Esophagus mucosa (tissue), 1 donor: ENCODE measurements around the gene PMFBP1. TPM values are rescaled to one million over a fixed set of nuclear protein-coding genes. Genes with fewer than 3 reads are reported as not detected.
A peak's percentile ranks its signal among the peaks of the same experiment; 100 is the strongest.
"Not testable (repeated sequence)": the region's sequence is repeated elsewhere in the genome, so short reads cannot be mapped to it uniquely, and the experiment has no call there.

Experiments
- ATAC-seq: fragments of 200-7000 bp; cut with Tn5 transposase; one replicate; pipeline ENCODE4 v1.9.1; 2020
- total RNA-seq: library from RNA; stranded (reverse); gene quantifications from one replicate; pipeline ENCODE4 v1.2.4, GENCODE V29; 2023
- donor health status: DM: yes; HTN: yes; CAD: no.

PMFBP1 gene
- total RNA-seq, 1 donor from 2014 or later: 2.0 TPM

- ATAC-seq: no peak
Measured at GRCh38 chr16:72098936-72099335, 73.0 kb downstream of the PMFBP1 start.

- peak; percentile 5 for ATAC-seq
Measured at GRCh38 chr16:72094266-72094610, 77.7 kb downstream of the PMFBP1 start.

- ATAC-seq: peak; percentile 100
Measured at GRCh38 chr16:72093448-72094265, 78.3 kb downstream of the PMFBP1 start, which contains the start of the genes DHX38 and TXNL4B. Gene DHX38 (plus strand): TSS chr16:72093847. CDS start chr16:72096158, 2,311 bp downstream. Gene TXNL4B (minus strand): TSS chr16:72093620. CDS start chr16:72090749, 2,871 bp downstream.

DNA sequence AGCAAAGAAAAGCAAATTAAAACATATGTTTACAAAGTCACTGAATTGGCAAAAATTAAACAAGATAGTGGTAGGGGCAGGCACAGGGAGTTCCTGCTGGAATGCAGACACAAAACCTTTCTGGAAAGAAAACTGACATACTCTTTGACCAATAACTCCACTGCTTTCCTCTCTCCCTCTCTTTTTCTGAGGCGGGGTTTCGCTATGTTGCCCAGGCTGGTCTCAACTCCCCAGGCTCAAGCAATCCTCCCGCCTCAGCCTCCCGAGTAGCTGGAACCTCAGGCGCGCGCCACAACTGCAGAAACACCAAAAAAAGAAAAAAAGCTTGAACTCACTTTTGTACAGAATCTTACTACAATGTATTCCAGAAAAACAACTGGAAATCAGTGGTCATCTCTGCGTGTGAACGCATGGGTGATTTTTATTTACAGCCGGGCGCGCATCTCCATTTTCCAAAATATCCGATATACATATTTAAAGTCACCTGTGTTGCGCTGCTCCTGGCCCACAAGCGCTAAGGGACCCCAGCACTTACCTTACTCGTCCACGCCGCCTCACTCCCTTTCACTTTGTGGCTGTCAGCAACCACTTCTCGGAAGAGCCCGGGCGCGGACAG, 79.0 kb downstream of the PMFBP1 start:
- ATAC-seq: peak; percentile 30

DNA sequence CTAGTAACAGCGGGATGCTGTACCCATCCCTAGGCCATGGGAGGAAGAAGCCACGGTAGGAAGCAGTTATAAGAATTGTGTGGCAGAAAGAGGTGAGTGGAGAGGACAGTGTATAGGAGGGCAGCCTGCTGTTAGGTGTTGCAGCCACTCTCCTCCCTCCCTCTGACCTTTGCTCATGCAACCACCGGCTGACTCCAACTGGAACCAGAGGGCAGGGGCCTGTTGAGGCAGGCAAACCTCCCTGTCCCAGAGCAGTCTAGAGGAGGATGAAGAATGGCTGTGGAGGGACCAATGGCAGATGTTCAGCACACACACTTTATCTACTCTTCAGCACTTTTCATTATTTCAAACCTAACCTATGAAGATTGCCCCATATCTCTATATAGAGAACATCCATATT, 80.7 kb downstream of the PMFBP1 start:
- no peak for ATAC-seq

DNA sequence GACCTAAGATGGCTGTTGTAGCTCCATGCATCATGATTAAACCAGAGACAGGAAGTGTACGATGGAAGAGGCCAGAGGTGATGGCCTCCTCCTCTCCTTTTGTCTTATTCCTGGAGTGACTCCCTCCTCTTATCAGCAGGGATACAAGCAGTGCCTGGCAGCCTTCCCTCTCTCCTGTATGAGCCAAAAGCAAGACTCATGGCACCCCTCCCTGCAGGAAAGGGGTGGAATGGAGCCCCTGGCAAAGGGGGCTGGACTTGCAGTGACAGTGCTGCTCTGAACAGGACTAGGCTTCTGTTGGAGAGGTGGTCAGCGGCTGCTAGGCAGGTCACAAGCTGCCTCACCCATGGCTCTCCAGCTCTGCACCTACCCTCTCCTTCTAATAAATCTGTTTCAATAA, 87.0 kb downstream of the PMFBP1 start:
- ATAC-seq: no peak

DNA sequence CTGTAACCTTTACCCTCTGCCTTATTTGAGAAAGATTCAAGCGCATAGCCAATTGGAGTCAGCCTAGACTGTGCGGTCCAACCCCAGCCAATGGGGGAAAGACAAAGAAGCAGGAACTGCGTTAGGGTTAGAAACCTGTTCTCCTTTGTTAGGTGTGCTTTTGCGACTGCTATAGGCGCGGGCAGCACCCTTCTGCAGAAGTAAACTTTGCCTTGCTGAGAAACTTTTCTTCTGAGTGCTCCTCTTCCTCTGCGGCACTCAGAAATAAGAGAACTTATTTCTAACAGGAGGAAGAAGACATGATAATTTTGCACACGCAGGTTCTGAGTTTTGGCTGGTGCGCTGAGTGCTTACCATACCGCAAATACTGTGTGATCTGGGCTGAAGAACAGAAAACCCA, 87.5 kb downstream of the PMFBP1 start:
- ATAC-seq: no peak

DNA sequence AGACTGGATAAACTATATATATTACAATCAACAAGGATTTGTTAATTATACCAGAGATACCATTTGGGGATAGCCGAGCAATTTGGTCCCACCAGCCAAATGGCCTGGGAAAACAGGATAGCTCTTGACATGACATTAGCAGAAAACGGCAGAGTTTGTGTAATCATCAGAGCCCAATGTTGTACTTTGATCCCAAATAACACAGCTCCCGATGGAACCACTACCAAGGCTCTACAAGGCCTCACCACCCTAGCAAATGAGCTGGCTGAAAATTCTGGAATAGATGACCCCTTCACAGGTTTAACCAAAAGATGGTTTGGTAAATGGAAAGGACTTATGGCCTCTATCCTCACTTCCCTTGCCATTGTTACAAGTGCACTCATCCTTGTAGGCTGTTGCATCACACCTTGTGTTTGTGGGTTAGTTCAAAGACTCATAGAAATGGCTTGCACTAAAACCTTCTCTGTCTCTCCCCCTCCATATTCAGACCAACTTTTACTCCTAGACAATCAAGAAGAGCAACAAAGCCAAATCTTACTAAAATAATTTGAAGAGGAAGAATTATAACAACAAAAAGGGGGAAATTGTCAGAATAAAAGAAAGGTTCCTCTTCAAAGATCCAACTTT, 88.1 kb downstream of the PMFBP1 start:
- ATAC-seq: no peak

GRCh38 chr16:72076991-72077706, 94.8 kb downstream of the PMFBP1 start:
- ATAC-seq: not testable (repeated sequence)

DNA sequence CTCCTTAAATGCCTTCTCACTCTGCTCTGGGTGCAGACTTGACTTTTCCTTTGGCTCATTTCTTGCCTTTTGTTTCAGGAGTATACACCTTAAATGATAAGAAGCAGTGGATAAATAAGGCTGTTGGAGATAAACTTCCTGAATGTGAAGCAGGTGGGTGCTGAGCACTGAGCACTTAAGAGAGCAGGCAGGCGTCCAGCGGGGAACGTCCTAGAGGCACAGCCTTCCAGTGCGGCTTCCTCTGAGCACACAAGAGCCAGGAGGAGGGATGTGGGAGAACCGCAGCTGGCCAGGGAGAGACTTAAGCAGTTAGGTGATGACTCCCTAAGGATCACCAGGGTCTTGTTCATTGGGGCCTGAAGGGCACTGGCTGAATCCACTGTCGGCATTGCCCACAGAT, 96.9 kb downstream of the PMFBP1 start:
- not testable (repeated sequence) for ATAC-seq

GRCh38 chr16:72073560-72074230, 98.3 kb downstream of the PMFBP1 start:
- no peak for ATAC-seq

DNA sequence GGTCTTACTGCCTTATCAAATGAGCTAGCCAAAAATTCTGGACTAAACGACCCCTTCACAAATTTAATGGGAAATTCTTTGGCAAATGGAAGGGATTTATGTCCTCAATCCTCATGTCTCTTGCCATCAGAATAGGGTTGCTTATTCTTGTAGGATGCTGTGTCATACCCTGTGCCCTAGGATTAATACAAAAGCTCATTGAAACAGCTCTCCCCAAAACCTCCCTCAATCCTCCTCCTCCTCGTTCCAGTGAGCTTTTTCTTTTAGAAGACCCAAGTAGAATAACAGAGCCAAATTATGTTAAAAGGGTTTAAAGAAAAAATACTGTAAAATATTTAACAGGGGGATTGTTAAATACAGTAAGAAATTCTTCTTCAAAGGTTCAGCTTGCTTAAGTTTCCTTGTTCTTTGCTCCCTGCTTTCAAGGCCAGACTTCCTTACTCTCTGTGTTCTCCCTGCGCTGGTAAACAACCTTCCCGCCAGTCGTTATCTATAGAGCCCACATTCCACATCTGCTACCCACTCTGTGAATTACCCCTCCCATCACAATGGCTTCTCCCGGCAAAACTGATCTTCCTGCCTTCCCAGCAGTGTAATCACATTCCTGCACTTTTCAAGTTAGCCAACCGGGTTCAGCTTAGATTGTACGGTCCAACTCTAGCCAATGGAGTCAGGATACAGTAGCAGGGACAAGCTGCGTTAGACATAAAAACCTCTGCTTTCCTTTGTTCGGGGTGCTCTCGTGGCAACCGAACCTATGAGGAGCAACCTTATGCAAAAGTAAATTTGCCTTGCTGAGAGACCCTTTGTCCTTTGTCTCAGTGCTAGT, 99.2 kb downstream of the PMFBP1 start:
- ATAC-seq: no peak

Other genes with a start within 250 kb of the PMFBP1 start
- not detected for gene PKD1L3, start 171.8 kb downstream of the PMFBP1 start, total RNA-seq
- 6.2 TPM for gene DHODH, start 163.4 kb downstream of the PMFBP1 start, total RNA-seq
- 6.2 TPM for gene HP, start 117.7 kb downstream of the PMFBP1 start, total RNA-seq
- gene HPR, start 108.9 kb downstream of the PMFBP1 start, total RNA-seq: not detected
- gene TXNL4B, start 78.5 kb downstream of the PMFBP1 start, total RNA-seq: 10.0 TPM
- 29.5 TPM for gene DHX38, start 78.3 kb downstream of the PMFBP1 start, total RNA-seq